Activated CD4-positive, alpha-beta T cell treated with anti-CD3 and anti-CD28 coated beads, Interleukin-10, Interleukin-2, amounts not matched to agents 100 ng/mL and 50 ng/mL, durations not matched to agents 16 hours and 8 hours (primary cell): Measurements from ENCODE around the gene COL4A3.
A peak's percentile ranks its signal among the peaks of the same experiment; 100 is the strongest.

ENCODE experiments used
- DNase-seq: peaks from one replicate; pipeline ENCODE4 v3.0.0-alpha.2; 2020

The COL4A3 gene

DNA sequence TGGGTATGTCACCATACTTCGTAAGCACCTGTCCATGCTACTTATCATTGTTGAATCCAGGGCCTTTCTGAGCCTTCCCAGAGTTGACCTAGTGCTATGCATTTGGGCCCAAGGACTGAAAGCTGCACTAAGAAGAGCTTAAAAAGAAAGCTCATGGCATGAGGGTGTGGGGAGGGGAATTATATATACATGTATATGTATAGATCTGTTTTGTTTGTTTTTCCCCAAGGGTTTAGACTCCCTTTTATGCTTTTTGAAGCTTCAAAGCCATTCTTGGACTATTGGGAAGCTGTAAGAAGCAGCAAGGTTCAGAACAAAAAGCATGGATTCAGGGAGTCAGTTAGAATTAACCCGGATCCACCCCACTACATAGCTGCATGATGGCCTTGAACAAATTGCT is 183.9 kb downstream of the COL4A3 start:
- DNase-seq: no peak

DNA sequence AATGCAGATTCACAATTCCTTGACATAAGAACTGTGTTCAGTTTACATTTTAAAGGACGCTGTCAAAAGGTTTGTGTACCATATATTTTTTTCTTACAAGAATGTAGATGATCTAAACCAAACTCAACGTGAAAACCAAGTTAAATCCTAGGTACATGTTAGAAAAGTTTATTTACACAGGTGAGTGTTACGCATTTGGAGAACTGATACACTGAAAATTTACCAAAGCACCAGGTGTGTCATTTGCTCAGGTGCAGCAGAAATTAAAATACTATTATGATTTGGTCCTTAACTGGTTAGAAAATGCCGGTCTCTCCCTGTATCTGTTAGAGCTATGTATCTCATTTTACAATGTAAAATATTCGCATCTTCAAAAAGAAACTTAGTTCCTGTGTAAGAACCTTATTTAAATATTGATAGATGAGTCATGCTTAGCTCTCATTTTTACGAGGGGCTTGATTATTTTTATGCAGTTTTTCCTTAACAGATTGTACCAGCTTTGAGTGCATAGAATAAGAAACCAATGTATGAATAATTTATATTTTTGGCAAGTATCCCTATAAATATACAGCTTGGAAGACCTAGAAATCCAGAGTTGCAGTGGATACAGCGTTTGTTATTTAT is 185.7 kb downstream of the COL4A3 start:
- no peak for DNase-seq

DNA sequence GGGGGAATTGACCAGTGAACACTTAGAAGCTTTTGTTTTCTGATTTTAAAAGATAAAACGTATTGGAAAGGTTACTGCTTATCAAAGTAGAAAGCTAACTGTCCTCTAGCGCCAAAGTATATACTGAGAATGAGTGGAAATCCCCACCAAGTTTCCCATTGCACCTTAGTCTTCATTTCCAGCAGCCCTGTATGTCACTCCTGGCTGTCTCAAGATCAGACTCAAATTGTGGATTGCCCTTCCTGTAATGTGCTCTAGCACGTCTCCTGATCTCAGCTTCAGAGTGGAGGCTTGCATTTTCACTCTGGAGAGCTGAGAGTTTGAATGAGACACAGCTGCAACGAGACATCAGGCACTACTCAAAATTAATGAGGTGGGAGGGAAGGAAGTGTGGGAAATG is 187.2 kb downstream of the COL4A3 start:
- DNase-seq: peak; percentile 15

DNA sequence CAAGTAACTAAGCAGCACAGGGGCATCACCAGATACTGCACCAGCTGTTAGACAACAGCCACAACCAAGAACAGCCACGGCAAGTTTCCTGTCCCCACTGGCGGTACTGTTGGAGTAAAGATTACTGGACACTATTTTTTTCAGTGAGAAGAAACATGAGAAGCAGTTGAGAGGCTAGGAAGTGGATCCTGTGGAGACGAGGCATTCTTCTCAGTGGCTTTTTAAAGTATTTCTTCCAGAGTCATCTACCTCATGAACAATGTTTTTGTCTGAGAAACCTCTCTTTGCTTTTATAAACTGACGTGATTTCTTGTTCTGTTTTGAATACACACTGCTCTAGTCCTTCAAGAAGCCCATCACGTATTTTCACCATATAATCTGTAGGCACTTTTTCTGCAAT is 195.9 kb downstream of the COL4A3 start:
- DNase-seq: no peak

DNA sequence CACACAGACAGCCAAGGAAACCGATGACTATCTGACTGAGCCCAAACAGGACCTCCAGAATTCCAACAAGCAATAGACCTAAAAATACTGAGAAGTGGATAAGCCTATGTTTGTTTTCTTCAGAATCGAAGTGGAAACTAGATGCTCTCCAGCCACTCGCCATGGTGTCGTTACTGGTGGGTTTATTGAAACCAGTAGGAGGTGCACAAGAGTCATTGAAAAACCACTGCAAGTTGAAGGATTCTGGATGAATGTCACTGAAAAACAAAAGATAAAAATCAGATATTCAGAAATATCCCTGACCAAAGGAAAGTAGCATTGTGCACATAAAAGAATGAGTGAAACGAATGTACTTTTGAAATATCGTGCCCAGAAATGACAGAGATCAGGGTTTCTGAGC is 199.3 kb downstream of the COL4A3 start:
- DNase-seq: no peak
